Islet precursor cell (in vitro differentiated cells): ENCODE measurements around the gene UBL4B.

Source experiments
- DNase-seq: peaks from one replicate; pipeline ENCODE4 v3.0.0-alpha.2; 2018

The UBL4B gene

GRCh38 chr1:110085671-110086070, 26.6 kb upstream of the UBL4B start:
- DNase-seq = no peak

GRCh38 chr1:110086961-110087360, 25.3 kb upstream of the UBL4B start:
- DNase-seq = no peak

GRCh38 chr1:110087812-110088738, 24.2 kb upstream of the UBL4B start:
- DNase-seq = peak; percentile 73

- DNase-seq = no peak
These were observed 23.4 kb upstream of the UBL4B start for GRCh38 chr1:110088739-110089316.

- peak; percentile 65 for DNase-seq
These were observed 22.5 kb upstream of the UBL4B start for GRCh38 chr1:110089561-110090275.

- DNase-seq = no peak
These were observed 20.9 kb upstream of the UBL4B start for GRCh38 chr1:110091381-110091780.

- DNase-seq = no peak
These were observed 20.5 kb upstream of the UBL4B start for GRCh38 chr1:110091791-110092190.

GRCh38 chr1:110092991-110093390, 19.3 kb upstream of the UBL4B start:
- no peak for DNase-seq

- DNase-seq = no peak
These were observed 17.1 kb upstream of the UBL4B start for GRCh38 chr1:110094931-110095654.

GRCh38 chr1:110097507-110098221, 14.6 kb upstream of the UBL4B start:
- DNase-seq = no peak

GRCh38 chr1:110098222-110099026, 13.8 kb upstream of the UBL4B start:
- DNase-seq = peak; percentile 81

- no peak for DNase-seq
These were observed 11.9 kb upstream of the UBL4B start for GRCh38 chr1:110100335-110100734.

GRCh38 chr1:110102081-110102480, 10.2 kb upstream of the UBL4B start:
- DNase-seq = no peak

GRCh38 chr1:110106013-110106941, 6.0 kb upstream of the UBL4B start:
- peak; percentile 91 for DNase-seq

GRCh38 chr1:110107867-110108469, 4.3 kb upstream of the UBL4B start:
- DNase-seq = no peak

- DNase-seq = no peak
These were observed 1.2 kb upstream of the UBL4B start for GRCh38 chr1:110111081-110111480.

- no peak for DNase-seq
These were observed 413 bp downstream of the UBL4B start for GRCh38 chr1:110112656-110113055.

- DNase-seq = no peak
These were observed 1.3 kb downstream of the UBL4B start for GRCh38 chr1:110113551-110113950.

GRCh38 chr1:110114173-110114572, 1.9 kb downstream of the UBL4B start:
- no peak for DNase-seq

GRCh38 chr1:110114784-110115183, 2.5 kb downstream of the UBL4B start:
- DNase-seq = no peak
